HEK293 (cell line): ENCODE data around the gene STK16.

Source experiments
- CTCF ChIA-PET: fragments of 350-600 bp; formaldehyde crosslinking; extraction: SDS; loops from one replicate; lab custom pipeline; 2021; ENCODE audit warnings: antibody characterized with exemption; lab: Yijun Ruan, JAX
- POLR2A ChIA-PET: fragments of 300-600 bp; formaldehyde crosslinking; extraction: SDS; loops from one replicate; lab custom pipeline; 2020; ENCODE audit warnings: antibody characterized with exemption, inconsistent platforms; lab: Yijun Ruan, JAX
- H3K27ac ChIP-seq: fragments of 200-500 bp; sonication (Bioruptor generic); 2 replicates; pipeline ENCODE4 v1.5.1; 2014; ENCODE audit warnings: low read depth, low read length, control low read depth, inconsistent platforms; ENCODE audit errors: extremely low read depth
- H3K36me3 ChIP-seq, 2 experiments: fragments of 200-500 bp in 1 of 2; sonication (Bioruptor generic) in 1 of 2; 1 replicate in 1 of 2; 2 replicates in 1 of 2; pipeline ENCODE4 v1.5.1; 2014 to 2017; ENCODE audit warnings: inconsistent platforms in 2 of 2, low read length in 2 of 2; ENCODE audit not compliant: control insufficient read depth in 2 of 2, insufficient read depth in 1 of 2
- H3K4me1 ChIP-seq: fragments of 200-500 bp; sonication (Bioruptor generic); 2 replicates; pipeline ENCODE4 v1.5.1; 2014; ENCODE audit warnings: mild to moderate bottlenecking, low read length, inconsistent platforms; ENCODE audit not compliant: control insufficient read depth, insufficient read depth
- H3K4me3 ChIP-seq: 2 replicates; pipeline ENCODE4 v1.5.1; 2011; ENCODE audit warnings: low read depth, mild to moderate bottlenecking, control low read depth, low read length, moderate library complexity
- H3K9me3 ChIP-seq: fragments of 200-500 bp; sonication (Bioruptor generic); 2 replicates; pipeline ENCODE4 v1.5.1; 2014; ENCODE audit warnings: low read depth, low read length, inconsistent platforms; ENCODE audit not compliant: control insufficient read depth, insufficient read depth
- ATF2 ChIP-seq: fragments of 450-650 bp; formaldehyde crosslinking; IDR thresholded peaks from 2 replicates; pipeline ENCODE4 v1.5.1; 2016; ENCODE audit warnings: missing biosample characterization, missing genetic modification characterization, low read depth
- BCL11B ChIP-seq: fragments of 450-650 bp; formaldehyde crosslinking; IDR thresholded peaks from 2 replicates; pipeline ENCODE4 v1.5.1; 2016; ENCODE audit warnings: low read depth, missing biosample characterization, missing genetic modification characterization
- FEZF1 ChIP-seq: fragments of 450-650 bp; formaldehyde crosslinking; IDR thresholded peaks from 2 replicates; pipeline ENCODE4 v1.5.1; 2016; ENCODE audit warnings: missing biosample characterization, missing genetic modification characterization
- OSR2 ChIP-seq: fragments of 450-650 bp; formaldehyde crosslinking; IDR thresholded peaks from 2 replicates; pipeline ENCODE4 v1.5.1; 2016; ENCODE audit warnings: missing biosample characterization, missing genetic modification characterization
- SCRT2 ChIP-seq: fragments of 450-650 bp; formaldehyde crosslinking; IDR thresholded peaks from 2 replicates; pipeline ENCODE4 v1.5.1; 2016; ENCODE audit warnings: missing biosample characterization, missing genetic modification characterization
- SP2 ChIP-seq: fragments of 450-650 bp; formaldehyde crosslinking; IDR thresholded peaks from 2 replicates; pipeline ENCODE4 v1.5.1; 2016; ENCODE audit warnings: missing biosample characterization, missing genetic modification characterization
- SP3 ChIP-seq: fragments of 450-650 bp; formaldehyde crosslinking; IDR thresholded peaks from 2 replicates; pipeline ENCODE4 v1.5.1; 2016; ENCODE audit warnings: missing biosample characterization, missing genetic modification characterization
- SP7 ChIP-seq: fragments of 450-650 bp; formaldehyde crosslinking; IDR thresholded peaks from 2 replicates; pipeline ENCODE4 v1.5.1; 2016; ENCODE audit warnings: missing biosample characterization, missing genetic modification characterization
- YY2 ChIP-seq: fragments of 450-650 bp; formaldehyde crosslinking; IDR thresholded peaks from 2 replicates; pipeline ENCODE4 v1.5.1; 2016; ENCODE audit warnings: missing biosample characterization, missing genetic modification characterization
- ZBTB17 ChIP-seq: fragments of 450-650 bp; formaldehyde crosslinking; IDR thresholded peaks from 2 replicates; pipeline ENCODE4 v1.5.1; 2016; ENCODE audit warnings: missing biosample characterization, missing genetic modification characterization
- ZBTB20 ChIP-seq: fragments of 450-650 bp; formaldehyde crosslinking; IDR thresholded peaks from 2 replicates; pipeline ENCODE4 v1.5.1; 2016; ENCODE audit warnings: missing biosample characterization, missing genetic modification characterization
- ZBTB21 ChIP-seq: fragments of 450-650 bp; formaldehyde crosslinking; IDR thresholded peaks from 2 replicates; pipeline ENCODE4 v1.5.1; 2017; ENCODE audit warnings: missing biosample characterization, missing genetic modification characterization
- ZNF2 ChIP-seq: fragments of 450-650 bp; formaldehyde crosslinking; IDR thresholded peaks from 2 replicates; pipeline ENCODE4 v1.5.1; 2016; ENCODE audit warnings: missing biosample characterization, missing genetic modification characterization
- ZNF24 ChIP-seq: fragments of 450-650 bp; formaldehyde crosslinking; IDR thresholded peaks from 2 replicates; pipeline ENCODE4 v1.5.1; 2016; ENCODE audit warnings: missing biosample characterization, missing genetic modification characterization
- ZNF311 ChIP-seq: fragments of 450-650 bp; formaldehyde crosslinking; IDR thresholded peaks from 2 replicates; pipeline ENCODE4 v1.5.1; 2017; ENCODE audit warnings: missing biosample characterization, missing genetic modification characterization, borderline replicate concordance
- ZNF335 ChIP-seq: fragments of 450-650 bp; formaldehyde crosslinking; conservative IDR thresholded peaks from 2 replicates; pipeline ENCODE4 v1.5.1; 2016; ENCODE audit warnings: missing biosample characterization, missing genetic modification characterization
- ZNF366 ChIP-seq: fragments of 450-650 bp; formaldehyde crosslinking; conservative IDR thresholded peaks from 2 replicates; pipeline ENCODE4 v1.5.1; 2016; ENCODE audit warnings: missing biosample characterization, missing genetic modification characterization
- ZNF423 ChIP-seq: fragments of 450-650 bp; formaldehyde crosslinking; IDR thresholded peaks from 2 replicates; pipeline ENCODE4 v1.5.1; 2016; ENCODE audit warnings: missing biosample characterization, missing genetic modification characterization
- ZNF514 ChIP-seq: fragments of 450-650 bp; formaldehyde crosslinking; IDR thresholded peaks from 2 replicates; pipeline ENCODE4 v1.5.1; 2016; ENCODE audit warnings: missing biosample characterization, missing genetic modification characterization
- ZNF600 ChIP-seq: fragments of 450-650 bp; formaldehyde crosslinking; IDR thresholded peaks from 2 replicates; pipeline ENCODE4 v1.5.1; 2016; ENCODE audit warnings: missing biosample characterization, missing genetic modification characterization
- ZNF629 ChIP-seq: fragments of 450-650 bp; formaldehyde crosslinking; IDR thresholded peaks from 2 replicates; pipeline ENCODE4 v1.5.1; 2017; ENCODE audit warnings: missing biosample characterization, missing genetic modification characterization
- ZNF660 ChIP-seq: fragments of 450-650 bp; IDR thresholded peaks from 2 replicates; pipeline ENCODE4 v1.5.1; 2018; ENCODE audit warnings: missing biosample characterization, mild to moderate bottlenecking, missing genetic modification characterization
- ZNF692 ChIP-seq: fragments of 450-650 bp; formaldehyde crosslinking; IDR thresholded peaks from 2 replicates; pipeline ENCODE4 v1.5.1; 2016; ENCODE audit warnings: missing biosample characterization, missing genetic modification characterization
- ZNF76 ChIP-seq: fragments of 450-650 bp; formaldehyde crosslinking; IDR thresholded peaks from 2 replicates; pipeline ENCODE4; 2016; ENCODE audit warnings: low read depth, missing biosample characterization, missing genetic modification characterization, borderline replicate concordance
- ZNF768 ChIP-seq: fragments of 450-650 bp; formaldehyde crosslinking; IDR thresholded peaks from 2 replicates; pipeline ENCODE4 v1.5.1; 2018; ENCODE audit warnings: missing biosample characterization, mild to moderate bottlenecking, missing genetic modification characterization
- ZSCAN16 ChIP-seq: fragments of 450-650 bp; formaldehyde crosslinking; IDR thresholded peaks from 2 replicates; pipeline ENCODE4 v1.5.1; 2016; ENCODE audit warnings: missing biosample characterization, missing genetic modification characterization
- ZSCAN30 ChIP-seq: fragments of 450-650 bp; IDR thresholded peaks from 2 replicates; pipeline ENCODE4 v1.5.1; 2018; ENCODE audit warnings: missing biosample characterization, mild to moderate bottlenecking, missing genetic modification characterization, moderate library complexity
- TF ChIP-seq, protein P1 (sequence below): fragments of 450-650 bp; formaldehyde crosslinking; conservative IDR thresholded peaks from 2 replicates; pipeline ENCODE4 v1.5.1; 2016; ENCODE audit warnings: low read depth, missing biosample characterization, missing genetic modification characterization
- TF ChIP-seq, protein P2 (sequence below): fragments of 450-650 bp; formaldehyde crosslinking; IDR thresholded peaks from 2 replicates; pipeline ENCODE4 v1.5.1; 2016; ENCODE audit warnings: missing biosample characterization, missing genetic modification characterization

Gene STK16

GRCh38 chr2:219249203-219249980 lies 4.1 kb downstream of the STK16 start:
- CTCF ChIA-PET = interaction anchor here (0.6 to 6.2 kb wide), 4 partner anchors 27 to 180 kb away, joined by 3 to 83 read pairs (median 21); partner anchors contain the start of gene DNAJB2
- H3K9me3 ChIP-seq = no peaks in the 10 kb centered on the region
- H3K4me3 ChIP-seq = no peak overlapping the region
- POLR2A ChIA-PET = interaction anchor here (0.8 to 3.3 kb wide), 12 partner anchors 9 to 73 kb away, joined by 3 to 17 read pairs (median 4); partner anchors contain the start of genes ANKZF1, ATG9A, CNPPD1 and DNAJB2
- no peak overlapping the region; the same call in 1 of the 2 replicates for H3K27ac ChIP-seq
- H3K4me1 ChIP-seq = peaks cover 10% of the 10 kb centered on the region
- peaks cover 0 to 34% of the 10 kb centered on the region in 2 experiments; a peak in 1 of 3 replicates for H3K36me3 ChIP-seq
- peak; percentile 27; the same call in 1 of the 2 replicates for TF ChIP-seq SP2
- TF ChIP-seq ZNF629 (tag by site-specific recombination) = peak; percentile 95
- peak; percentile 63 for TF ChIP-seq ZBTB17
- TF ChIP-seq ZBTB20 (tag by site-specific recombination) = peak; percentile 91
- TF ChIP-seq ZNF366 = peak; percentile 55; the same call in 1 of the 2 replicates
- TF ChIP-seq ZSCAN16 (tag by site-specific recombination) = peak; percentile 93
- no peak for TF ChIP-seq ZNF514 (tag by site-specific recombination)
- peak; percentile 88 for TF ChIP-seq ZBTB21 (tag by site-specific recombination)
- TF ChIP-seq, protein P1, sequence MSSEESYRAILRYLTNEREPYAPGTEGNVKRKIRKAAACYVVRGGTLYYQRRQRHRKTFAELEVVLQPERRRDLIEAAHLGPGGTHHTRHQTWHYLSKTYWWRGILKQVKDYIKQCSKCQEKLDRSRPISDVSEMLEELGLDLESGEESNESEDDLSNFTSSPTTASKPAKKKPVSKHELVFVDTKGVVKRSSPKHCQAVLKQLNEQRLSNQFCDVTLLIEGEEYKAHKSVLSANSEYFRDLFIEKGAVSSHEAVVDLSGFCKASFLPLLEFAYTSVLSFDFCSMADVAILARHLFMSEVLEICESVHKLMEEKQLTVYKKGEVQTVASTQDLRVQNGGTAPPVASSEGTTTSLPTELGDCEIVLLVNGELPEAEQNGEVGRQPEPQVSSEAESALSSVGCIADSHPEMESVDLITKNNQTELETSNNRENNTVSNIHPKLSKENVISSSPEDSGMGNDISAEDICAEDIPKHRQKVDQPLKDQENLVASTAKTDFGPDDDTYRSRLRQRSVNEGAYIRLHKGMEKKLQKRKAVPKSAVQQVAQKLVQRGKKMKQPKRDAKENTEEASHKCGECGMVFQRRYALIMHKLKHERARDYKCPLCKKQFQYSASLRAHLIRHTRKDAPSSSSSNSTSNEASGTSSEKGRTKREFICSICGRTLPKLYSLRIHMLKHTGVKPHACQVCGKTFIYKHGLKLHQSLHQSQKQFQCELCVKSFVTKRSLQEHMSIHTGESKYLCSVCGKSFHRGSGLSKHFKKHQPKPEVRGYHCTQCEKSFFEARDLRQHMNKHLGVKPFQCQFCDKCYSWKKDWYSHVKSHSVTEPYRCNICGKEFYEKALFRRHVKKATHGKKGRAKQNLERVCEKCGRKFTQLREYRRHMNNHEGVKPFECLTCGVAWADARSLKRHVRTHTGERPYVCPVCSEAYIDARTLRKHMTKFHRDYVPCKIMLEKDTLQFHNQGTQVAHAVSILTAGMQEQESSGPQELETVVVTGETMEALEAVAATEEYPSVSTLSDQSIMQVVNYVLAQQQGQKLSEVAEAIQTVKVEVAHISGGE (tag by site-specific recombination) = no peak
- TF ChIP-seq BCL11B (tag by site-specific recombination) = no peak
- peak; percentile 64 for TF ChIP-seq OSR2
- peak; percentile 38; the same call in 1 of the 2 replicates for TF ChIP-seq ZNF76 (tag by site-specific recombination)
- TF ChIP-seq ZNF2 (tag by site-specific recombination) = 0 out of 2 replicates have a peak, but pooled peaks have one; percentile 42
- peak; percentile 86 for TF ChIP-seq FEZF1
- no peak for TF ChIP-seq SCRT2 (tag by site-specific recombination)
- TF ChIP-seq, protein P2, sequence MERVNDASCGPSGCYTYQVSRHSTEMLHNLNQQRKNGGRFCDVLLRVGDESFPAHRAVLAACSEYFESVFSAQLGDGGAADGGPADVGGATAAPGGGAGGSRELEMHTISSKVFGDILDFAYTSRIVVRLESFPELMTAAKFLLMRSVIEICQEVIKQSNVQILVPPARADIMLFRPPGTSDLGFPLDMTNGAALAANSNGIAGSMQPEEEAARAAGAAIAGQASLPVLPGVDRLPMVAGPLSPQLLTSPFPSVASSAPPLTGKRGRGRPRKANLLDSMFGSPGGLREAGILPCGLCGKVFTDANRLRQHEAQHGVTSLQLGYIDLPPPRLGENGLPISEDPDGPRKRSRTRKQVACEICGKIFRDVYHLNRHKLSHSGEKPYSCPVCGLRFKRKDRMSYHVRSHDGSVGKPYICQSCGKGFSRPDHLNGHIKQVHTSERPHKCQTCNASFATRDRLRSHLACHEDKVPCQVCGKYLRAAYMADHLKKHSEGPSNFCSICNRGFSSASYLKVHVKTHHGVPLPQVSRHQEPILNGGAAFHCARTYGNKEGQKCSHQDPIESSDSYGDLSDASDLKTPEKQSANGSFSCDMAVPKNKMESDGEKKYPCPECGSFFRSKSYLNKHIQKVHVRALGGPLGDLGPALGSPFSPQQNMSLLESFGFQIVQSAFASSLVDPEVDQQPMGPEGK = peak; percentile 66
- peak; percentile 64 for TF ChIP-seq ZNF335 (tag by site-specific recombination)
- TF ChIP-seq ZSCAN30 = no peak
- TF ChIP-seq ZNF692 (tag by site-specific recombination) = peak; percentile 52; the same call in 1 of the 2 replicates
- TF ChIP-seq ATF2 (tag by site-specific recombination) = 0 out of 2 replicates have a peak, but pooled peaks have one; percentile 30
- TF ChIP-seq ZNF600 = 0 out of 2 replicates have a peak, but pooled peaks have one; percentile 31
- no peak for TF ChIP-seq ZNF423
- no peak for TF ChIP-seq ZNF768 (tag by site-specific recombination)
- TF ChIP-seq SP7 (tag by site-specific recombination) = peak; percentile 70
- TF ChIP-seq ZNF24 (tag by site-specific recombination) = 0 out of 2 replicates have a peak, but pooled peaks have one; percentile 79
- TF ChIP-seq ZNF311 (tag by site-specific recombination) = no peak
- no peak for TF ChIP-seq YY2 (tag by site-specific recombination)
- peak; percentile 44; the same call in 1 of the 2 replicates for TF ChIP-seq ZNF660 (tag by site-specific recombination)
- peak; percentile 27; the same call in 1 of the 2 replicates for TF ChIP-seq SP3 (tag by site-specific recombination)
